ENCODE data around the gene C1orf105. TPM values are rescaled to one million over a fixed set of nuclear protein-coding genes. Genes with fewer than 3 reads are reported as not detected.

C1orf105 gene
- total RNA-seq, 1 donor from 2014 or later, result not detected

DNA sequence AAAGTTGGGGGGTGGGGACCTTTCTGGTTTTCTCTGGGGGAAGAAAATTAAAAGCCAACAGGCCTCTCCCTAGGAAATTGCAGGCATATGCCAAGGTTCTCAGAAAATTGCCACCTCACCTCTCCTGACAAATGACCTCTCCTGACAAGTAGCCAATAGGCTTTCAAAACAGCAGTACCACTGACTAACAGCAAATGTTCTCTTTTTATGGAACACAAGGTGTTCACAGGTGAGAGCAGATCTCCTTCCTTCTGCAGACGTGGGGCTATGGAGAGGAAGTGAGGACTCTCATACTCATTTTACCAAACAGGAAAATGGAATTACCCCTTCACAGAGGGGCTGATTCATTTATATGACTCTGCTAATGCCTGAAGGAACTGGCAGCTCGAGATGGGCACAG is 79.7 kb downstream of the C1orf105 start:
- Mint-ChIP-seq H3K4me1 (peaks cover 48% of the 10 kb centered on the region), H3K27ac (peak overlapping the region; percentile 67), H3K27me3 (ENCODE audit: low read depth) (no peaks in the 10 kb centered on the region), H3K4me3 (no peak overlapping the region), H3K36me3 (no peaks in the 10 kb centered on the region), H3K9me3 (no peaks in the 10 kb centered on the region)
- no peak for TF ChIP-seq CTCF (IDR thresholded peaks at IDR 0.05; ENCODE audit: unreplicated experiment)
- DNase-seq (ENCODE audit: low spot score in 2 of 2, unreplicated experiment in 2 of 2), result no peak

- Mint-ChIP-seq H3K4me1 (peaks cover 12% of the 10 kb centered on the region), H3K36me3 (no peaks in the 10 kb centered on the region), H3K9me3 (peaks cover 6% of the 10 kb centered on the region), H3K27me3 (ENCODE audit: low read depth) (no peaks in the 10 kb centered on the region), H3K27ac (peak overlapping the region; percentile 17), H3K4me3 (no peak overlapping the region)
- DNase-seq (ENCODE audit: low spot score in 2 of 2, unreplicated experiment in 2 of 2), result no peak
- TF ChIP-seq CTCF (IDR thresholded peaks at IDR 0.05; ENCODE audit: unreplicated experiment), result no peak
These were observed 87.3 kb downstream of the C1orf105 start for GRCh38 chr1:172507741-172508140.

DNA sequence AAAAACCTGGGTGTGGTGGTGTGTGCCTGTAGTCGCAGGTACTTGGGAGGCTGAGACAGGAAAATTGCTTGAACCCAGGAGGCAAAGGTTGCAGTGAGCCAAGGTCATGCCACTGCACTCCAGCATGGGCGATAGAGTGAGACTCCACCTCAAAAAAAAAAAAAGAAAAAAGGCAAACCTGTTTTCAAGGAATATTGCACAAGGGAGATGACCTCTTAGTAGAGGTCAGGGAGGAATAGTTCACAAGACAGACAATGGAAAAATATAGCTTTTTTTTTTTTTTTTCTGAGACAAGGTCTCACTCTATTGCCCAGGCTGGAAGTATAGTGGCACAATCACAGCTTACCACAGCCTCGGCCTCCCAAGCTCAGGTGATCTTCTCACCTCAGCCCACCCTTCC is 90.0 kb downstream of the C1orf105 start:
- H3K4me1 Mint-ChIP-seq, result peaks cover 29% of the 10 kb centered on the region
- no peak overlapping the region for H3K27ac Mint-ChIP-seq
- DNase-seq (ENCODE audit: low spot score in 2 of 2, unreplicated experiment in 2 of 2), result no peak
- no peak overlapping the region for H3K4me3 Mint-ChIP-seq
- H3K9me3 Mint-ChIP-seq, result peaks cover 6% of the 10 kb centered on the region
- H3K27me3 Mint-ChIP-seq (ENCODE audit: low read depth), result no peaks in the 10 kb centered on the region
- TF ChIP-seq CTCF (IDR thresholded peaks at IDR 0.05; ENCODE audit: unreplicated experiment), result no peak
- H3K36me3 Mint-ChIP-seq, result no peaks in the 10 kb centered on the region

DNA sequence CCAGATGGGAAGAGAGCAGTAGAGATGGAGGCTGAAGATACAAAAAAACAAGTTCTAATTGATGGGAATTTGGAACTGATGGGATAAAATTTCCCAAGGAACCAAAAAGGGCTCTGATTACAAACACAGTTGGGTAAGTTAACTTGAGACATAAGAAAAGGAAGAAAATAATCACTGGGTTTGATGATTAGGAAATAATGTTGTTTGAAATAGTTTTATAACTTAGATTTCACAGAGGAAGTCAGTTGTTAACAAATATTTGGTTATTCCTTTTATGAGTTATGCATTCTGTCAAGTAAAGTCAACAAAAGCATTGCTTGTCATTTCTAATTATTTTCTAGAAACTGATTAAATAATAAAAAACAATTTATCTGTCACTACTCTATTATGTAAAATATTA is 92.1 kb downstream of the C1orf105 start:
- Mint-ChIP-seq H3K4me3 (no peak overlapping the region), H3K36me3 (no peaks in the 10 kb centered on the region), H3K27me3 (ENCODE audit: low read depth) (no peaks in the 10 kb centered on the region), H3K4me1 (peaks cover 26% of the 10 kb centered on the region), H3K9me3 (peaks cover 6% of the 10 kb centered on the region), H3K27ac (peak overlapping the region; percentile 30)
- no peak for DNase-seq (ENCODE audit: low spot score in 2 of 2, unreplicated experiment in 2 of 2)
- TF ChIP-seq CTCF (IDR thresholded peaks at IDR 0.05; ENCODE audit: unreplicated experiment), result no peak

DNA sequence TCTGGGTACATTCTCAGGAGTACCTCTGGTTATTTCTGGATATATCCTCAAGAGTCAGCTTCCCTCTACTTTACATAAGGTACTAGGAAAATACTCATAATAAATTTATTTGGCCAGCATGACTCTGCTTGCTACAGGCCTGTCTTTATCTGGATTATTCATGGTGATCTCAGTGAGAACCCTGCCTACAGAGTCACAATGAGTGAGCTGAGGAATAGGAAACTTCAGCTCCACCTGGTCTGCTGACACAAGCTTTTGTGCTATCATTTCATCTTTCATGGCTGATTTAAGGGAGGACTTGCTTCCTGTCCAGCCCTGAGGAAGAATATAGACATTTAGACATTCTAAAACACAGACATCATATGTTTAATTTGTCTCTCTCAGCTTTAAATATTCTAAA is 93.0 kb downstream of the C1orf105 start:
- Mint-ChIP-seq H3K27ac (peak overlapping the region; percentile 72), H3K4me1 (peaks cover 24% of the 10 kb centered on the region), H3K4me3 (no peak overlapping the region), H3K9me3 (peaks cover 6% of the 10 kb centered on the region), H3K36me3 (no peaks in the 10 kb centered on the region), H3K27me3 (ENCODE audit: low read depth) (no peaks in the 10 kb centered on the region)
- DNase-seq (ENCODE audit: low spot score in 2 of 2, unreplicated experiment in 2 of 2), result no peak
- TF ChIP-seq CTCF (IDR thresholded peaks at IDR 0.05; ENCODE audit: unreplicated experiment), result no peak

GRCh38 chr1:172514108-172514507 is 93.6 kb downstream of the C1orf105 start:
- H3K27me3 Mint-ChIP-seq (ENCODE audit: low read depth), result no peaks in the 10 kb centered on the region
- no peak overlapping the region for H3K4me3 Mint-ChIP-seq
- no peak for TF ChIP-seq CTCF (IDR thresholded peaks at IDR 0.05; ENCODE audit: unreplicated experiment)
- H3K4me1 Mint-ChIP-seq, result peaks cover 29% of the 10 kb centered on the region
- peak overlapping the region; percentile 72 for H3K27ac Mint-ChIP-seq
- no peaks in the 10 kb centered on the region for H3K36me3 Mint-ChIP-seq
- peaks cover 6% of the 10 kb centered on the region for H3K9me3 Mint-ChIP-seq
- no peak for DNase-seq (ENCODE audit: low spot score in 2 of 2, unreplicated experiment in 2 of 2)

Data from mesothelial cell of epicardium (in vitro differentiated cells).